HG03342 (cell line): ENCODE results near the gene FUBP3.
"Not testable (repeated sequence)": the region's sequence is repeated elsewhere in the genome, so short reads cannot be mapped to it uniquely, and the experiment has no call there.

Experiments
- ATAC-seq: cut with Tn5 transposase; IDR thresholded peaks from one replicate; pipeline ENCODE4 v1.9.1; 2021; ENCODE audit warnings: mild to moderate bottlenecking, moderate library complexity; ENCODE audit not compliant: unreplicated experiment

The FUBP3 gene

GRCh38 chr9:130556396-130557076, 22.8 kb upstream of the FUBP3 start:
- ATAC-seq = no peak

GRCh38 chr9:130557077-130557468, 22.3 kb upstream of the FUBP3 start:
- ATAC-seq = no peak

GRCh38 chr9:130561056-130561455, 18.3 kb upstream of the FUBP3 start:
- no peak for ATAC-seq

- not testable (repeated sequence) for ATAC-seq
Observed at GRCh38 chr9:130562525-130562924, 16.9 kb upstream of the FUBP3 start.

DNA sequence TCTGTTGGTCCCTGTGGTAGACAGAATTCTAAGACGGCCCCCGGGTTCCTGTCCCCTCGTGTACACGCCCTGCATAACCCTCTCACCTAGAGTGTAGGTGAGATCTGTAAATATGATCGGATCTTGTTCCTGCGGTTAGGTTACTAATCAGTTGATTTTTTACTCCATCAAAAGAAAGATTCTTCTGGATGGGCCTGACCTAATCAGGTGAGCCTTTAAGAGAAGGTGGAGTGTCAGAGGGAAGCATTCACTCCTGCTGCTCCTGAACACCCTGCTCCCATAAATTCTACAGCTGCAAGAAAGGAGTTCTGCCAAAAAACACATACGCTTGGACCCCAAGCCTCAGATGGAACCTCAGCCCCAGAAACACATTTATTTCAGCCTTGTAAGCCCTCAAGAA, 15.6 kb upstream of the FUBP3 start:
- ATAC-seq = no peak

GRCh38 chr9:130565792-130566191, 13.6 kb upstream of the FUBP3 start:
- no peak for ATAC-seq

DNA sequence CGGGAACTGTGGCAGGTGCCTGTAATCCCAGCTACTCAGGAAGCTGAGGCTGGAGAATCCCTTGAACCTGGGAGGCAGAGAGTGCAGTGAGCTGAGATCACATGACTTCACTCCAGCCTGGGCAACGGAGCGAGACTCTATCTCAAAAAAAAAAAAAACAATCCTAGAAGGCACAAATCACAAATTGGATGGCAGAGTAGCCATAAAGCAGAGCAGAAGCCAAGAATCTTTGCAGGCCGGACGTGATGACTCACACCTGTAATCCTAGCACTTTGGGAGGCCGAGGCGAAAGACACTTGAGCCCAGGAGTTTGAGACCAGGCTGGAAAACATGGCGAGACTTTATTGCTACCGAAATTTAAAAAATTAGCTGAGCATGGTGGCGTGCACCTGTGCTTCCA, 9.2 kb upstream of the FUBP3 start:
- no peak for ATAC-seq

DNA sequence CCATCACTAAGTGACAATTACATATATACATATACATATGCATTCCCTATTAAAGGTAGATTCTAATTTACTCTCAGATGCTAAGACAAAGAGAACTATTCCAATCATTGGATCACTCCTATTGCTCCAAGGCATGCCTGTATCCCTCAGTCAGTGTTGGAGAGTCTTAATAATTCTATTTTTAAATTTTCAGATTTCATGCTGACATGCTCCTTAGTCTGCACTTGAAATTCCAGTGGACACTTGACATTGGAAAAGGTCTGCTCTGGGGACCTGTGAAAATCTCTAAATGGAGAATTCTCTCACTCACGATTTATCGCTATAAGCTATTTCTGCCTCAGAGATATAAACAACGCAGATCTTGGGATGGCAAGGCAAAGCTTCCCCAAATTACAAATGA, 3.9 kb upstream of the FUBP3 start:
- no peak for ATAC-seq

DNA sequence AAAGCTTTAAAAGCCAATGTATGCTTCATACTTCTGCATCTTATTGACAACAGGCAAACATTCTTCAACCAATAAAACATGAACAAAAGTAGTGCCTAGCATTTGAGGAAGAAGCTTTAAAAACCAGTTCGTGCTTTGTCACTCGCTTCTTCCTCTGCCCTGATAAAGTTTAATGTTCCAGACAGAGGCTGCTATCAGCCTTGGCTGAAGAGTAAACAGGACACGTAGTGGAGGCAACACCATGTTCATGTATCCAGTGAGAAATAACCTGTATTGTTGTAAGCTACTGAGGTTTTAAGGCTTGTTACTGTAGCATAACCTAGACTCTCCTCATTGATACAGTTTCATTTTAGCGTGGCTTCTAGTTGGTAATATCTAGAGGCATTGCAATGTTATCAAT, 3.2 kb upstream of the FUBP3 start:
- ATAC-seq = no peak

- ATAC-seq = peak; percentile 36
Observed at GRCh38 chr9:130579738-130580463, 524 bp downstream of the FUBP3 start.

DNA sequence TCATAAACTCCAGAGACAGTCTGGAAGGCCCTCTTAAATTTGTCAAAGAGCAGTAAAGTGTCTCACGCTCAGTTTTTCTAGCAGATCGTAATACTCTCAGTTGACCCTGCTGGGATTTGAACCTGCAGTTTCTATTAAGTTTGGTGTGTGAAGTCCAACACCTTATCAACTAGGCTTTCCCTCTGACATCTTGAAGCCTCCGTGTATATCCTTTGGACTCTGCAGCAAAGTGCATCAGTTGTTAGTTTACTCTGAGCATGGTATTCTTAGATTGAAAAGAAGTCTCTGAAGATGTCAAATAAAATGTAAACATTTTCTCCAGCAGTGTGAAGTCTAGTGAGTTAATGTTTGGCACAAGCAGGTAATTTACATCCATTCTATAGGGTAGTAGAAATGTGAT, 2.4 kb downstream of the FUBP3 start:
- ATAC-seq = no peak

DNA sequence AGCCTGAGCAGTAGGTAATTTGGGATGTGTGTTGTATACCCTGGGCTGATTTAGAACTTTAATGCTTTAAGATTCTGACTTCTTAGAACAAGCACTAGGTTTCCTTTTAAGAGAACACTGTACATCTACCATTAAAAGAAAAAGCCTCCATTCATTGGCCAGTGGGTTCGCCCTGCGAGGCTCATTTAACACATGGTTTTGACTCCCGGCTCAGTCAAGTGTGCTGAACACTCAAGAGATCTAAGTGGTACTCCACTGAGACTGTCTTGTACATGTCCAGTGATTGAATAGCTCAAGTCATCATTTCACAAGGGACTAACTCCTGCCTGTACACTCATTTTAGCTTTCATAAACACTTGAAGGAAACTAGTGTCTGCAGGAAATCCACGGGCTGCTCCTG, 3.9 kb downstream of the FUBP3 start:
- no peak for ATAC-seq

GRCh38 chr9:130587921-130588320, 8.5 kb downstream of the FUBP3 start:
- ATAC-seq = no peak

- no peak for ATAC-seq
Observed at GRCh38 chr9:130588416-130588815, 9.0 kb downstream of the FUBP3 start.

DNA sequence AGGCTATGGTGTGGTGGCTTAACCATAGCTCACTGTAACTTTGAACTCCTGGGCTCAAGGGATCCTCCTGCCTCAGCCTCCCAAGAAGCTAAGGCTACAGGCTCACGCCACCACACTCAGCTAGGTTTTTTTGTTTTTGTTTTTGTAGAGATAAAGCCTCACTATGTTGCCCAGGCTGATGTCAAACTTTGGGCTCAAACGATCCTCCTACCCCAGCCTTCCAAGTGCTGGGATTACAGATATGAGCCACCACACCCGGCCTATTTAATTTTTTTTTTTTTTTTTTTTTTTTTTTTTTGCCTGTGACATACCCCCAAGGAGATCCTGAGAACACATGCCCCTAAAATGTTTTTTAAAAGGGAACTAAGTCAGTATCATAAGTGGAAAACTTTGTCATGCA, 10.4 kb downstream of the FUBP3 start:
- no peak for ATAC-seq

DNA sequence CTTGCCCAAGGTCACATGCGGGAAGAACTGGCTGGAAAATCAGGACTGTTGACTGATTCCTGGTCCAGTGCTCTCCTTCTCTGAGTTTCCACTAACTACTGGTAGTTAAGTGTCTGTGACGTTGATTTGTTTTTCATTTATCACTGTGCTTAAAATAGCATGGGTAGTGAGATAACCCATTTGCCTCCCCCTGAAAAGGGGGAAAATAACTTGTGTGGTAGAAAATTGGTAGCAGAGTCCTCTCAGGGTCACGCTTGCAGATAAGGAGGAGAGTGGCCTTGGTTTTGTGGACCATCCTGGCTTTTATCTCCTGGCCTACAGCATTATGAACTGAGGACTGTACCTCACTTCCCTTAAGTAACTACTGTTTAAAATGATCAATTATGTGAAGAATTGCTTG, 10.9 kb downstream of the FUBP3 start:
- no peak for ATAC-seq

DNA sequence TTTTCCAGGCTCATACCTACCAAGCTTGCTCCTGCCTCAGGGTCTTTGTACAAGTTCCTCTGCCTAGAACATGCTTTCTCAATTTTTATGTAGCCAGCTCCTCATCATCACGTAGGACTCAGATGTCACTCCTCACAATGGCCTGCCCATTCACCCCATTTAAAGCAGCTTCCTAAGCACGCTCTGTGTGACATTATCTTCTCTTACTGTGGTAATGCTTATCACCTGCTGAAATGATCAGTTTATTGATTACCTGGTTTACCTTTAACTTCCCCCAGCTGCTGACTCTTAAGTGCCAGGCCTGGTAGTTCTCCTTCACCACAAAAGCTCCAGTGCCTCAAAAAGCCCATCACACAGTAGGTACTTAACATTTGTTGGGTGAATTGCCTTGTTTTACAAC, 13.6 kb downstream of the FUBP3 start:
- no peak for ATAC-seq

DNA sequence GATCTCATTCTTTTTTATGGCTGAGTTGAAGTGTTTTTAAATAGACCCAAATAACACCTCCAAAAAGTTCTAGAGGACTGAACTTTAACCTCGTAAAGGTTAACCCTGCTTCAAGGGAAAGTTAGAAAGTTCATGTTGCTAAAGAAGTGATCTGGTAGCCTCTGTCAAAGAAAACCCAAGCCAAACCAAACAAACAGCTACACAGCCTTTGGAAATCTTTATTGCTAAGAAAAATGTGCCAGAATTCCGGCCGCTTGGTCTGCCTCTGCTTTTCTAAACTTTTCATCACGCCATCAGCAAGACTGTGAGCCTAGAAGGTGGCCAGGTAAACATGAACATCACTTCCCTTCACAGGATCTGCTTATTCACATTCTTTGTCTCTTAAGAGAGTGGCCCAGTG, 17.9 kb downstream of the FUBP3 start:
- ATAC-seq = no peak

GRCh38 chr9:130598188-130598587, 18.8 kb downstream of the FUBP3 start:
- ATAC-seq = no peak

- ATAC-seq = no peak
Observed at GRCh38 chr9:130599625-130600024, 20.2 kb downstream of the FUBP3 start.

- no peak for ATAC-seq
Observed at GRCh38 chr9:130601100-130601499, 21.7 kb downstream of the FUBP3 start.

- no peak for ATAC-seq
Observed at GRCh38 chr9:130604295-130604694, 24.9 kb downstream of the FUBP3 start.
